ENCODE data around the gene SNRPD3.

DNA sequence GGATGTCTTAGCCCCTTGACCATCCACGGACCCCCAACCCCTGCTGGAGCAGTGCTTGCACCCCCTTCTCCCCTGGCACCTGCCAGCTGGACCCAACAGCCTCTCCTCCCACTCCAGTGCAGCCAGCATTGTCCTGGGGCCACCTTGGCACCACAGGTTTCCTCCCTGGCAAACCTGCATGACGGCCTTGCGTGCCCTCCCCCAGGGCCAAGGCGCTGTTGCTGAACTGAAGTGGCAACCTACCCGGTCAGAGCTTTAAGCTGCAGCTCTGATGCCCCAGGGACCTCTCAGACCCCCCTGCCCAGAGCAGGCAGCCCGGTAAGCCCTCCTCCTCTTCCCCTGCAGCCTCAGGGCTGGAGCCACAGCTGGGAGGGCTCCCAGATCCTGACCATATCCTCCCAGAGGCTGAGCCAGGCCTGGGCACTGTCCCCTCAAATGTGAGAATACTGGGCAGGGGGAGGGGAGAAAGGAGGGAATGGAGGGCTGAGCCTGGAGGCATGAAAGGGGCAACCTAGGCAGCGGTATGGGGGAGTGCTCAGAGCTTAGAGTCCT is 38.8 kb downstream of the SNRPD3 start:
- TF ChIP-seq, protein P1, sequence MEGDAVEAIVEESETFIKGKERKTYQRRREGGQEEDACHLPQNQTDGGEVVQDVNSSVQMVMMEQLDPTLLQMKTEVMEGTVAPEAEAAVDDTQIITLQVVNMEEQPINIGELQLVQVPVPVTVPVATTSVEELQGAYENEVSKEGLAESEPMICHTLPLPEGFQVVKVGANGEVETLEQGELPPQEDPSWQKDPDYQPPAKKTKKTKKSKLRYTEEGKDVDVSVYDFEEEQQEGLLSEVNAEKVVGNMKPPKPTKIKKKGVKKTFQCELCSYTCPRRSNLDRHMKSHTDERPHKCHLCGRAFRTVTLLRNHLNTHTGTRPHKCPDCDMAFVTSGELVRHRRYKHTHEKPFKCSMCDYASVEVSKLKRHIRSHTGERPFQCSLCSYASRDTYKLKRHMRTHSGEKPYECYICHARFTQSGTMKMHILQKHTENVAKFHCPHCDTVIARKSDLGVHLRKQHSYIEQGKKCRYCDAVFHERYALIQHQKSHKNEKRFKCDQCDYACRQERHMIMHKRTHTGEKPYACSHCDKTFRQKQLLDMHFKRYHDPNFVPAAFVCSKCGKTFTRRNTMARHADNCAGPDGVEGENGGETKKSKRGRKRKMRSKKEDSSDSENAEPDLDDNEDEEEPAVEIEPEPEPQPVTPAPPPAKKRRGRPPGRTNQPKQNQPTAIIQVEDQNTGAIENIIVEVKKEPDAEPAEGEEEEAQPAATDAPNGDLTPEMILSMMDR (conservative IDR thresholded peaks at IDR 0.05; ENCODE audit: low read depth, low read length): no peak
- no peak for TF ChIP-seq EZH2 (IDR thresholded peaks at IDR 0.05; ENCODE audit: borderline replicate concordance, low read depth, low read length, poor library complexity, severe bottlenecking)

Data from A673 (cell line).